Activated CD4-positive, alpha-beta T cell treated with anti-CD3 and anti-CD28 coated beads, Interleukin-2, amount 50 U/mL, for 48 hours (primary cell): ENCODE results near the gene SERTAD2.

Source experiments
- DNase-seq, 2 experiments: peaks; one replicate each; pipeline ENCODE4 v3.0.0-alpha.2; 2020

The SERTAD2 gene

DNA sequence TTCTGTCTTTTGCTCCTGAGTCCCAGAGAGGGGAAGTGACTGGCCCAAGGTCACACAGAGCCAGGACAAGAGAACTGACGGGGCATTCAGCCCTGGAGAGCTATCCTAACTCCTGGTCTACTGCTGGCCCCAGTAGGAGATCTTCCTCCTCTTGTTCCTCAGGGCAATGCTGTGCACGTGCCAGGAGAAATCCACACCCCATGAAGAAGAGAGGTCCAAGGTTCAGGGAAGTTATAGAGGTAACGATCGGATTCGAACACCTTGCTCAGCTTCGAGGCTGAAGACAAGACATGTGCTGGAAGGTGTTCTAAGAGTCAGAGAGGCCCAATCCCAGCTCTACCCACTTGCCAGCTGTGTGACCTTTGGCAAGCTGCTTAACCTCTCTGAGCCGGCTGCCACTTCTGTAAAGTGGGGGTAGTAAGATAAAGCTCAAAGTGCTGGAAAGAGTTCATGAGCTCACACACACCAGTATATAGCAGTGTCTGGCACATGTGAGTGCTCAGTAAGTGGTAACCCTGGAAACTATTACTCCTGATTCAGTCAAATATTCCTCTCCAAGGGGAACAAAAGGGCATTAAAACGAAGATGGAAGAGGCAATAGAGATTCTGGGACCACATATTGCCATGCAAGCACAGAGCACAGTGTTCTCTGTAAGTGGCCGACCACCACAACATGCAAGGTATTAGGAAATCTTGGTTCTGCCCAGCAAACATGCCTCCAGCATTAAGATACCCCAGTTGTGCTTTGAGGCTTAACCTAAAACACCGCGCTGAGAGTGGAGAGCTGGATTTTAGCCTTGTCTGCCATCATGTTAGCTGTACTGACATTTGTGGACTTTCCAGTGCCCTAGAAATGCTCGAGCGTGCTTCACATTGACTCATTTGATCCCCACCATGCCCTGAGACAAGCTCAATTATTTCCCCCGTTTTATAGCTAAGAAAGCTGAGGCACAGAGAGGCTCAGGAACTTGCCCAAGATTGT, 25.6 kb downstream of the SERTAD2 start:
- DNase-seq, result no peak

DNA sequence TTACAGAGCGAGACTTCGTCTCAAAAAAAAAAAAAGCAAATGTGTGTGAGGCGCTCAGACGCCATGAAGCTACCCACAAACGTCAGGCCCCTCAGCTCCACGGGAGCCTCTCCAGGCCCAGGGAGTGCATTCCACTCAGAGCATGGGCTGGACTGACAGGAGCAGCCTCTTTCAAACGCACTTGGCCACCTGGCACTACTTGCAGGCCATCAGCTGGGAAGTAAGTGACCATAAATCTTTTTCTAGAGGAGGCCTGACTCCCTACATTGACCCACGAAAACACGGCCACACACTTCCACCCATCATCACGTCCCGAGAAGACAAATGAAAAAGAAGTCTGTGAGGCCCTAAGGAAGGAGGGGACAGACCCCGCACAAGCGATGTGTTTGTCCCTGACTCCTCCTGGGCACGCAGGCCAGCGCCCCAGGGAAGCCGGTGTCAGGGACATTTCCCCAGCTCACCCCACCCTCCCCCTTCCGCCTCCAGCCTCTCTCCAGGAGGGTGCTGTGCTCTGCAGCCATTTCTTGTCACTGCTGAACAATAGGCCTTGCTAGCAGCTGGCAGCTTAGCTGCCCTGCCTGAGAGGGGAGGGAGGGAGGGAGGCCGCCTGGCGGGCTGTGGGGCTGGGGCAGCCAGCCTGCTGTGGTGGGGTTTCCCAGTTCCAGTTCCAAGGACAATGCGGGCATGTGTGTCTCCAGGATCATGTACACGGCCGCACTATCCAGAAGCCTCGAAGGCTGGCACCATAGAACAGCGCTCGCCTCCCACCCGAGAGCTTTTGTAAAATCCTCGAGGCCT, 26.6 kb downstream of the SERTAD2 start:
- DNase-seq, result no peak

GRCh38 chr2:64626146-64626809, 27.4 kb downstream of the SERTAD2 start:
- DNase-seq, result no peak

DNA sequence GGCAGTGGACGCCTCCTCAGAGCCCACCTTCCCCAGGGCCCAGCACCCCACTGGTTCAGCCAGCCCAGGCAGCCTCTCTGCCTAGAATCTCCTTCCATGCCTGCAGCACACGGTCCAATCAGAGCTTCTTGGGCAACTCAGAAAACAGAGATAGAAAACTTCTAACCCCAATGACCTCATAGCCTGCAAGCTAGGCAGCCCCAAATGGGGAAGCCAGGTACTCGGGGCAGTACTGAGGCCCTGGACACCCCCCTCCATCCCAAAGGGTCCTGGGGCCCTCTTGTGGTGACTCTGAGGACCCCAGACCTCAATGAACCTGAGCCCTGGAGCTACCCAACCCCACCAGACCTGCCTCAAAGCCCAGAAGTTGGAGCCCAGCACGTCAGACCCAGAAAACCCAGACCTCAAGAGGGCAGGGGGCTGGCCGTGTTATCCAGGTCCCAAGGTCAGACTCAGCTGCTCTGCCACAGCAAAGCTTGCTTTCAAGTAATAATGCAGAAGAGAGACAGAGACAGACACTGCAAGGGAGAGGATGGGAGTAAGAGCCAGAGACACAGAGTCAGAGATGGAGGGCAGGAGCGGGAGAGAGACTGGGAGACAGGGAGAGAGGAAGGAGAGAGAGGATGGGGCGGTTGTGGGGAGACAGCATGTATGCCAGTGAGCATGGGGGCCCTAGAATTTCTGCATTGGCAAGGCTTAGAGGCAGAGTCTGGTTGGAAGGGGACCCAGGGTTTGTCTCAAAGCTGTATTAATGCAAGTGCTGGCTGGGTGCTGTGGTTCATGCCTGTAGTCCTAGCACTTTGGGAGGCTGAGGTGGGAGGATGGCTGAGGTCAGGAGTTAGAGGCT, 28.2 kb downstream of the SERTAD2 start:
- no peak for DNase-seq

- no peak for DNase-seq
Measured at GRCh38 chr2:64624862-64625261, 28.9 kb downstream of the SERTAD2 start.

DNA sequence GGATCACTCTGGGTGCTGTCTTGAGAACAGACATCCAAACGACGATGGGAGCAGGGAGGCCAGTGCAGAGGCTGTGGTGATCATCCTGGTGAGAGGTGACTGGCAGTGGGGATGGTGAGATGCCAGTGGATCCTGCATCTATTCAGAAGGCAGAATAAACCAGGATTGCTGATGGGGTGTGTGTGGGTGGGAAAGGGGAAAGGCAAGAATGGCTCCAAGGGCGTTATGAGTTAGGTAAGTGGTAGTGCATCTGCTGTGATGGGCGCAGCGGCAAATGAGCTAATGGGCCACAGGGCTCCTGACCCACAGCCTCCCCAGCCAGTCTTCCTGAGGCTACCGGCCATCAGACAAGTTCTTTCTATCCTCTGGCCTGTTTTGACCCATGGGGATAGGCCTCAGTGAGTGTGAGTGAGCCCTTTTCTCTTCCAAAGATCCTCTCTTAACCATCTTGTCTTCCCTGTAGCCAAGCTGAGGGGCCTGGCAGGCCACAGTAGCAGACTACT, 29.6 kb downstream of the SERTAD2 start:
- no peak for DNase-seq

DNA sequence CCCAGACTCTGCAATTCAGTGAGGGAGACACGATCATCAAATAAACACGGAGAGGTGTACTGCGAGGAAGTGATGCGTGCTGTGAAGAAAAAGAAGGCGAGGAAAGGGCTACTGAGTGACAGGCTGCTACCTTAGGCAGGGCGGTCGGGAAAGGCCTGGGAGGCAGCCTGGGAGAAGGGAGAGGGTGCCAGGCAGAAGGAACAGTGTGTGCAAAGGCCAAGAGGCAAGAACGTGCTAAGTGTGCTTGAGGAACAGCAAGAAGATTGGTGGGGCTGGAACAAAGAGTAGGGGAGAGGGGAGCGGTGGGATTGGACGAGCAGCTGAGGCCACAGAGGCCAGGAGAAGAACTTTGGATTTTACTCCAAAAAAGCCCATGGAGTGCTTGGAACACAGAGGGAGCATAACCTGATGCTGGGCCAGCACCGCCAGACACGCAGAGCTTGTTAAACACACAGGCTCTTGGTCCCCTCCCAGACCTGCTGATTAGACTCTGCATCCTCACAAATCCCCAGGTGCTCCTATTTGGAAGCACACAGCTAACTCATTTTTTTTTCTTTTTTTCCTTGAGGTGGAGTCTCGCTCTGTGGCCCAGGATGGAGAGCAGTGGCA, 30.4 kb downstream of the SERTAD2 start:
- DNase-seq, result no peak

GRCh38 chr2:64622443-64623241, 31.1 kb downstream of the SERTAD2 start:
- no peak for DNase-seq

DNA sequence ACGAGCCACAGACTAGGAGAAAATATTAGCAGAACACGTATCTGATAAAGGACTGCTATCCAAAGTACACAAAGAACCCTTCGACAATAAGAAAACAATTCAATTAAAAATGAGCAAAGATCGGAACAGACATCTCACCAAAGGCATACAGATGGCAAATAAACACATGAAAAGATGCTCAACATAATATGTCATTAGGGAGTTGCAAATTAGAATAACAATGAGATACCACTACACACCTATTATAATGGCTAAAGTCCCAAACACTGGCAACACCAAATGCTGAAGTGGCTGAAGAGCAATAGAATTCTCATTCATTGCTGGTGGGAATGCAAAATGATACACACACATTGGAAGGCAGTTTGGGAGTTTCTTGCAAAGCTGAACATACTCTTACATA, 33.1 kb downstream of the SERTAD2 start:
- no peak for DNase-seq

DNA sequence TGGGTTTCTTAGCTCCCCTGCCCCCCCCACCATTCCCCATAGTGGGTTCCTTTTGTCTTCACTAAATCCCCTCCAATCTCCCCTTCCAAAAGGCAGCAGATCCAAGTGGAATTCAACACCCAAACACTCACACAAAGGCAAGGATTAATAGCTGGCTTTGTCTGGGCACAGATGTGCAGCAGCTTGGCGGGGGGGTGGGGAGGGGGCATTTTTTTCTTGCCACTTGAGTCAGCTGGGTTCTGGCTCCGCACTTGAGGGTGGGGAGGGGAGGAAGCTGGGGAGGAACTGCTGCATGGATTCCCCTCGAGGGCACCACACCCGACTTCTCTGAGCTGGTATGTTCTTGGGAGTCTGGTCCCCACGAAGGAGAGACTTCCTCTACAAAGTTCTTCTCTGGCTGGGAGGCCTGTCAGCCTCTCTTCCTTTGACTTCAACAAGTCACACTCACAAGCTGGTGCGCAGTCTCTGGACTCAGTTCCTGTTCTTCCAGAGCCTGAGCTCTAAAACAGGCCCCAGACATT, 36.0 kb downstream of the SERTAD2 start:
- no peak for DNase-seq

DNA sequence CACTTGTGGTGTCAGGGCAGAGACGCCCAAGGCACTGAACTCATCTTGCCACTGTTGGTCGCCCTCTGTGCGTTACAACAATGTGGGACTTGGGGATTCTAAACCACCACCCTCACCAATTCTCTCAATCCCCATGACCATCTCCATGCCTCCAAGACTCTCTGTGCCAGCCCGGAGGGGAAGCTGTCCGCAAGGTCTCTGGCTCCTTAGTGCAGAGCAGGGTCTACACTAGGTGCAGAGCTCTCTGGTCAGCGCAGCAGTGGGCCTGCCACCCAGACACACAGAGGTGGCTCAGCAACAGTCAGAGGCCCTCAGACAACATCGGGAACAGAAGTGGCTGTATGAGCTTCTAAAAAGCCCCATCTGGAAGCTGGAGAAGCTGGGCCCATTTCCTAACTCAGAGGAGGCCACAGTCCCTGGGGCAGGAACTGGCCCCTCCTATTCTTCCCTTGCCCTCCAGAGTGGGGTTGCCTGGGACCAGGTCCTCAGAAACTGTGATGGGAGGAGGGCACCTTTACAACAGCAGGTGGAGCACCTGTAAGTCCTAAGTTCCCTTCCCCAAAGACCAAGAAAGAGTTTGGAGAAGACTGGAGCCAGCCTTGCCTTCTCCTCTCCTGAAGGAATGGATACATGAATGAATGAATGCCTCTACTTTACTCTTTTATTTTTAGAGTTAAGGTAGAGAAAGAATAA, 37.7 kb downstream of the SERTAD2 start:
- DNase-seq, result no peak

GRCh38 chr2:64615192-64615763, 38.4 kb downstream of the SERTAD2 start:
- DNase-seq, result no peak

GRCh38 chr2:64613276-64613675, 40.4 kb downstream of the SERTAD2 start:
- DNase-seq, result no peak

GRCh38 chr2:64612575-64613195, 41.0 kb downstream of the SERTAD2 start:
- DNase-seq, result no peak

DNA sequence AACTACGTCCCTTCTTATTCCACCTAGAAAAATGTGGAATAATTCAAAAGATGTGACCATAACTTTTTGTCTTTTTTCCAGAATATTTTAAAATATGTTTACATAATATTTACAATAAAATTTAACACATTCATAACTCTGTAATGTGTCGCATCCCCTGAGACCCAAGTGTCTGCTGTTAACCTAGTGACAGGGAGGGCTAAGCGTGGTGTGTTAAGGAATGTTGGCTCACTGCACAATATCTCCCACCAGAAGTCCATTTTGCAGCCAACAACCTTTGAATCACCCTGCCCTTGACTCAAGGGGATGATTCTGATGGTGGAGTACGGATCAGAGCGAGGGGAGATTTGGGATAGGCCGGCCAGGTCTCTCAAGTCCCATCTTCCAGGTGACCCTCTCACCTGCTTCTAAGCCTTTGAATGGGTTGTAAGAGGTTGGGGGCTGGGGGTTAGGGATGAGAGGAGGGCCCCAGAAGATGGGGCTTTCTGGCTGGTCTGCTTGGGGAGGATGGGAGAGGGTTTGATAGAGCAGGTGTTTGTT, 43.3 kb downstream of the SERTAD2 start:
- DNase-seq, result no peak

- no peak for DNase-seq
Measured at GRCh38 chr2:64609942-64610281, 43.8 kb downstream of the SERTAD2 start.

DNA sequence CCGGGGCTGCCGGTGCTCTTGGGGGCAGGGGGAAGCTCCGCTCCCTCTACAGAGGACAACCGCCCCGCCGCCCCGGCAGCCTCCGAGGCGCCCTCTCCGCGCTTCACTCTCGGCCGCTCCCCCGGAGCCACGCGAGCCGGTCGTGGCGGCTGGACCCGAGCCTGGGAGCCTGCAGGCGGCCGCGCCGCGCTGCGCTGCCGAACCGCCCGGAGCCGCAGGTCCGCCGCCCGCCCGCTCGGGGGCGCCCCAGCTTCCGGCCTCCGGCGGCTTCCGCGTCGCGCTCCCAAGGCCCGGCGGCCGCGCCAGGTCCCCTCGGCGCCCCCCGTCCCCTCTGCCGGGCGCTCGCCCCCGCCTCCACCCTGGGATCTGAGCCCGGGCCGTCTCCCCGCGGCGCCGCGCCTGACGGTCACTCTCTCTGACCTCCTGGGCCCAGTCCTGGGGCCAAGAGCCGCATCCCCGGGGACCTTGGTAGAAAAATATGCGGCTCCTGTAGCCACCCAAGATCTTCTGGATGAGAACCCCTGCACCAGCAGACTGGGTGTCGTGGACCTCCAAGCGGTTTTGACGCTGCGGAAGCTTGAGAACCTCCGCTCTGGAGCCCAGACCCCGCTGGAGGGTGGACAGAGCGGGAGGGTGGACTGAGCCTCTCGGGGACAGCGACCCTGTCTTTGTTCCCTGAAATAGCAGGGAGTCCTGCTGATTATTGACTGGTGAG, 44.3 kb downstream of the SERTAD2 start:
- peak; percentile 67 to 71 for DNase-seq

- no peak for DNase-seq
Measured at GRCh38 chr2:64608867-64609226, 44.9 kb downstream of the SERTAD2 start.
